Measurements from ENCODE around the gene MAPK8IP3.

The MAPK8IP3 gene

GRCh38 chr16:1773703-1774447, 67.9 kb downstream of the MAPK8IP3 start:
- DNase-seq (ENCODE audit: low read depth) = no peak
- H3K4me3 ChIP-seq (ENCODE audit: low read depth, low read length) = peak overlapping the region; percentile 98
- TF ChIP-seq CTCF (IDR thresholded peaks at IDR 0.05; ENCODE audit: insufficient read depth, low read depth, low read length, missing control alignments) = no peak

DNA sequence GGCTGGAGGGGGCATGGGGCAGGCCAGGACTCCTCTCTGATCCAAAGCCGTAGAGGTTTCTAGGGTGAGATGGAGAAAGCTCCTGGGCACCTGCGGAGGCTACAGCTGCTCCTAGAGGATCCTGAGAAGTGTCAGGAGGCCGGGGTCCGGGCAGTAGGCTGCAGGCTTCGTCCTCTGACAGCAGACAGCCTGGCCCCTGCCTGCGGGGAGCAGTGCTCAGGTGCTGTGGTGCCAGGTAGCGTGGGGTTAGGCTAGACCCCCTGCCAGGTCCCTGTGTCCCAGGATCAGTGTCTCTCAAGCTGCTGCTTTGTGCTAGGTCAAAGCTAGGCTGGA, 68.4 kb downstream of the MAPK8IP3 start:
- no peak for DNase-seq (ENCODE audit: low read depth)
- H3K4me3 ChIP-seq (ENCODE audit: low read depth, low read length) = peak overlapping the region; percentile 98
- no peak for TF ChIP-seq CTCF (IDR thresholded peaks at IDR 0.05; ENCODE audit: insufficient read depth, low read depth, low read length, missing control alignments)

GRCh38 chr16:1775006-1775845, 69.2 kb downstream of the MAPK8IP3 start:
- no peak for DNase-seq (ENCODE audit: low read depth)
- no peak for TF ChIP-seq CTCF (IDR thresholded peaks at IDR 0.05; ENCODE audit: insufficient read depth, low read depth, low read length, missing control alignments)
- H3K4me3 ChIP-seq (ENCODE audit: low read depth, low read length) = no peak overlapping the region

DNA sequence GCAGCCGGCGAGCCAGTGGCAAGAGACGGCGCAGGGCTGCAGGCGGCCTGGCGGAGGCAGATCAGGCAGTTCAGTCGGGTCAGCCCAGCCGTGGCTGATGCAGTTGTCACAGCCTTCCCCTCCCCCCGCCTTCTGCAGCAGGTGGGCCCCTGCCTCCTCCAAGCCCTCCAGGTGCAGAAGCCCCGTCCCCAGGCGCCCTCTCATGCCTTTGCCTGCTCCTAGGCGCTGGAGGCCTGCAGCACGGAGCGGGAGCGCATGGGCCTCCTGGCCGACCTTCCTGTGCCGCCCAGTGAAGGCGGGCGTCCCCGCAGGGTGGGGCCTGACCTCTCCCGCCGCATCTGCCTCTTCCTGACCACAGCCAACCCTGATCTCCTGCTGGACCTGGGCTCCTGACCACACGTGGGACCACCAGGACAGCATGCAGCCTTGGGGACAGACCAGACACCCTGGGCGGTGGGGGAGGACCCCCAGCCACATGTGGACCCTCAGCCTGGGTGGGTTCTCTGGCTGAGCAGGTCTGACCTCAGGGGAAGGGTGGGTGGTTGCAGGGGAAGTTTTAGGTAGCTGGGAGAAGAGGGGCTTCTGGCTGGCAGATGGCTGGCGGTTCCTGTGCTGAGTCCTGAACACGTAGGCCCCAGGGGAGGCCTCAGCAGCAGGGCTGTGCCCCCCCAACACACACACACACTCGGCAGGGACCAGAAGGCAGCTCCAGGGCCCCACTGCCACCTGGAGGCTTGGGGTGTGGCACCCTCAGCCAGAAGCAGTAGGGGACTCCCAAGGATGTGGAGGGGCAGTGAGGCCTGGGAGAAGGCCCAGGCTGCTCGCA, 70.1 kb downstream of the MAPK8IP3 start:
- H3K4me3 ChIP-seq (ENCODE audit: low read depth, low read length) = no peak overlapping the region
- DNase-seq (ENCODE audit: low read depth) = no peak
- no peak for TF ChIP-seq CTCF (IDR thresholded peaks at IDR 0.05; ENCODE audit: insufficient read depth, low read depth, low read length, missing control alignments)

GRCh38 chr16:1776672-1776955, 70.6 kb downstream of the MAPK8IP3 start:
- no peak for TF ChIP-seq CTCF (IDR thresholded peaks at IDR 0.05; ENCODE audit: insufficient read depth, low read depth, low read length, missing control alignments)
- DNase-seq (ENCODE audit: low read depth) = no peak
- no peak overlapping the region for H3K4me3 ChIP-seq (ENCODE audit: low read depth, low read length)

DNA sequence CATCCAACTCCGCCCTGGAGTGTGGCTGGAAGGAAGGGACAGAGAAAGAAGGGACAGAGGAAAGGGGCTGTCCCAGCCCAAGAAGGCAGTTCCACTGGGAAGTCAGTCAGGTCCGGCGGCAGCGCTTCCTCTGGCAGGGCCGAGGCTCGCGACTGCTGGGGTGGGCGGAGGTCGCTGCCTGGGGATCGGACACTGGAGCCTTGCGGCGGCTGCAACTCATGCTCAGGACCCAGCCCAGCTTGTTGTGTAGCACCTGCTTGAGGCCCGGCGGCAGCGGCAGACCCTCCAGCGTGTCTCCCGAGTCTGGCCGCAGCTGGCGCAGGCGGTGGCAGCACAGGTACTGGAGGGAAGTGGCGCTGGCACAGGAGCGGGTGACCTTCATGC, 71.0 kb downstream of the MAPK8IP3 start:
- DNase-seq (ENCODE audit: low read depth) = no peak
- no peak for TF ChIP-seq CTCF (IDR thresholded peaks at IDR 0.05; ENCODE audit: insufficient read depth, low read depth, low read length, missing control alignments)
- H3K4me3 ChIP-seq (ENCODE audit: low read depth, low read length) = no peak overlapping the region
